Activated CD4-positive, CD25-positive, alpha-beta regulatory T cell (primary cell): Measurements from ENCODE around the gene UVSSA.
"Not testable (repeated sequence)": the region's sequence is repeated elsewhere in the genome, so short reads cannot be mapped to it uniquely, and the experiment has no call there.

Experiments used
- DNase-seq, 4 experiments: peaks; one replicate each; lab custom pipeline; 2025; lab: John Stamatoyannopoulos, UW

Gene UVSSA

DNA sequence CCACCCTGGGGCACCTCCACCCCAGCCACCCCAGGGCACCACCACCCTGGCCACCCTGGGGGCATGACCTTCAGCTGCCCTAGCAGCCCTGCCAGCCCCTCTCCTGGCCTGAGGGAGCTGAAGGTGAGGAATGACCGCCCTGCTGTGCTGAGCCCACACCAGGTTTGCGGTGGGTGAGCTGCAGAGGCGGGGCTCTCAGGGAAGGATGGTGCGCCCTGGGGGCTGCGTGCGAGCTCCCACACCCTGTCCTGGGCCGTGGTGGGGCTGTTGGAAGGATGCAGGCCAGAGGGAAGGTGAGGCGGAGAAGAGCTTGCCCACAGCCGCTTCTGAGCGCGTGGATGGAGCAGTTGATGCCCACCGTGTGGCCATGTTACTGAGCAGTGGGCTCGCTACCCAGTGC, 17.7 kb downstream of the UVSSA start:
- DNase-seq = no peak

GRCh38 chr4:1365271-1366178, 18.5 kb downstream of the UVSSA start:
- DNase-seq = no peak

DNA sequence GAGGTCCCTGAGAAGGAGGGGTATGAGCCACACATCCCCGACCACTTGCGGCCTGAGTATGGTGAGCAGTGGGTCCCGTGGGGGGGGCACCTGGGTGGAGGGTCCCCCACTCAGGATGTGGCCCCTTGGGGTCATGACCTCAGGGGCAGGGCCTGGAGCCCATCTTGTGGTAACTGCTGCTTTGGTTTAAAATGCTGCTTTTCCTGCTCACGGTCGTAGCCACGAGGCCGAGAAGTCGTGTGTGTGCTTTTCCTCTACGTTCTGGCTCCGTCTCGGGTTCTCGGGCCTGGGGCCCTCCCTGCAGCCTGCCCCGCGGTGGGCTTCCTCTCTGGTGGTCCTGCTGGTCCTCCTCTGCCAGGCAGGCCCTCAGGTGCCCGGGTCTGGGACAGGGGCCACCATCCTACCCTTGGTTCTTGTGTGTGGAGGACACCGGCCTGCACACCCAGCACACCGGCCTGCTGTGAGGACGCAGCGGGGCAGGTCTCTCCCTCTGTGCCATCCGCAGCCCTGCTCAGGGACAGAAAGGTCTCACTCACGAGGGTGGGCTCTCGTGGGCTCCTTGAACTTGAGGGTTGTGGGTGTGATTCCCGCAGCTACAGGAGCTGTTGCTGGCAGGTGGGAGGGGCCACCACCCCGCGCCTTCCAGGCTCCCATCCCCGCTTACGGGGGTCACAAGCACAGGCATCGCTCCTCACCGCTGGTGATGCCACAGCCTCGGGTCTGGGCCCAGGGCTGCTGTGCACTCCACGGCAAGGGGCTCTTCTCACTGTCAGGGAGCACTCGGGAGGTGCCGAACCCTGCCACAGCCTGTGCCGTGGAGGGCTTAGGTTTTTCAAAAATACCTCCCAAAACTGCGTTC, 19.6 kb downstream of the UVSSA start:
- DNase-seq = no peak

- no peak for DNase-seq
Measured at GRCh38 chr4:1367230-1367935, 20.4 kb downstream of the UVSSA start.

DNA sequence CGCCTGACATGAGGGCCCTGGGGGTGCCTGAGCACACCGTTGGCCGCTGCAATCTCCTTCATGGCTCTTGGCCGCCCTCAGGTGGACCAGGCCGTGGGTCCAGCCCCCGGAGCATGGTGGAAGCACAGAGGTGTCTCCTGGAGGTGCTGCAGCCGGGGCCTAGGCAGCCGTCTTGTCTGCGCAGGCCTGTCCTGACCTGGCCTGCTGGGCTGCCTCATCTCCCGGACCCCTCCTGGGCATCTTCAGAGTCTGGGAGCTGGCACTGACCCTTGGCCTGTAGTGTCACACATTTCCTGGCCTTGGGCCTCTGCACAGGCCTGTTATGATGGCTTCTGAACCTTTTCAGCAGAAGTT, 20.9 kb downstream of the UVSSA start:
- DNase-seq = no peak

GRCh38 chr4:1368421-1369090, 21.5 kb downstream of the UVSSA start:
- DNase-seq = no peak

GRCh38 chr4:1369091-1369450, 22.1 kb downstream of the UVSSA start:
- no peak for DNase-seq

DNA sequence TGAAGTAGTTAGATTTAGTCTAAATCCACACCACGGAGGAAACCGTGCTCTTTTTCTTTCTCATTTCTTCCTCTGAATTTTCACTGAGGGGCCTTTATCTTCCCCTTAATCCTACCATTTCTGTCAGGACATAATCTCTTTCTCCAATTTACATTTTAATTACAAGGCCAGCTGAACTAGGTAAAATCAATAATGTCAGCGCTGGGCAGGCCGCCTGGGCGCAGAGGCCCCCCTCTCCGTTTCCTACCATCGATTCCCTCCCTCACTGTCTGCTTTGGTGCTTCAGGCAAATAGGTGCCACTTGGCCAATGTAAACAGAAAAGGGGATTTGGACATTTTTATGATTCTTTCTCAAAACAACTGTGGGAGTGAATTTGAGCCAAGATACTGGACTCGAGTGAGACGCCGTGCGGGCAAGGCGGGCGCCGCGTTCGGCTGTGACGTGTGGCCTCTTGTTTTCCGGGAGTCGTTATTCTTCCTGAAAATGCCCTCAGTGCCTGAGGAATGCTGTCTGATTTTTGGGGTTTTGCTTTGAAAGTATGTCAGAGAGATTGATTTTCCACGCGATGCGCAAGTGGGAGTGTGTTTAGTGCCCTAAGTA, 22.6 kb downstream of the UVSSA start:
- DNase-seq = no peak

- DNase-seq = no peak
Measured at GRCh38 chr4:1370321-1371124, 23.5 kb downstream of the UVSSA start.

DNA sequence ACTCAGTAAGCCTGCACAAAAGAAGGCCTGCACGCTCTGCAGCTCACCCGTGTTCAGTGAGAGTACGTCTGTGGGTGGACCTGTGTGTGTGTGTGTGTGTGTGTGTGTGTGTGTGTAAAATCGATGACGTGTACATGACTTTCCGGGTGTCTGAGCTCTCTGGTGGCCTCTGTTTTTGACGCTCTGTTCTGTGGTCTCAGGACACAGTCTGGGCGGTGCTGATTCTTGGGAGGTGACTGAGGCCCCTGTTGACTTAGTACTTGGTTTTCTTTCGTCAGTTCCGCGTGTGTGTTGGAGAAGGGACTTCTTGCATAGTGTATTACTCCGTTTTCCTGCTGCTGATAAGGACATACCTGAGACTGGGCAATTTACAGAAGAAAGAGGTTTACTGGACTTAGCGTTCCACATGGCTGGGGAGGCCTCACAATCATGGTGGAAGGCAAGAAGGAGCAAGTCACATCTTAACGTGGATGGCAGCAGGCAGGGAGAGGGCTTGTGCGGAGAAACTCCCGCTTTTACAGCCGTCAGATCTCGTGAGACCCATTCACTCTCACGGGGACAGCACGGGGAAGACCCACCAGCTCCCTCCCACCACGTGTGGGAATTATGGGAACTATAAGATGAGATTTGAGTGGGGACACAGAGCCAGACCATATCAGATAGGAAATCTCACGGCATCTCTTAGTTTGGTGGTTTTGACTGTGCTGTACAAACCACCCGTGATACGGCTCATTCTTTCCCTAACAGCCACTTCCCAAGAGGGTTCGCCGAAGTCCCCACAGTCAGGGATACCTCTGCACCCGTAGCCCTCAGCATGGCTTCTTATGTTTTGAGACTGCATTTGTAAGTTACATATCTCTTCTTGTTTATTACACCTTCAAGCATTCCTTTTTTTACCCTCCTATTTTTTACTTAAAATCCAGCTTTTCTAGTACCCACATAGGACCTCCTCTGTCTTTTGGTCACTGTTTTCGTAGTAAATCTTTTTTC, 24.5 kb downstream of the UVSSA start:
- no peak for DNase-seq

- DNase-seq = not testable (repeated sequence)
Measured at GRCh38 chr4:1372576-1372975, 25.6 kb downstream of the UVSSA start.

DNA sequence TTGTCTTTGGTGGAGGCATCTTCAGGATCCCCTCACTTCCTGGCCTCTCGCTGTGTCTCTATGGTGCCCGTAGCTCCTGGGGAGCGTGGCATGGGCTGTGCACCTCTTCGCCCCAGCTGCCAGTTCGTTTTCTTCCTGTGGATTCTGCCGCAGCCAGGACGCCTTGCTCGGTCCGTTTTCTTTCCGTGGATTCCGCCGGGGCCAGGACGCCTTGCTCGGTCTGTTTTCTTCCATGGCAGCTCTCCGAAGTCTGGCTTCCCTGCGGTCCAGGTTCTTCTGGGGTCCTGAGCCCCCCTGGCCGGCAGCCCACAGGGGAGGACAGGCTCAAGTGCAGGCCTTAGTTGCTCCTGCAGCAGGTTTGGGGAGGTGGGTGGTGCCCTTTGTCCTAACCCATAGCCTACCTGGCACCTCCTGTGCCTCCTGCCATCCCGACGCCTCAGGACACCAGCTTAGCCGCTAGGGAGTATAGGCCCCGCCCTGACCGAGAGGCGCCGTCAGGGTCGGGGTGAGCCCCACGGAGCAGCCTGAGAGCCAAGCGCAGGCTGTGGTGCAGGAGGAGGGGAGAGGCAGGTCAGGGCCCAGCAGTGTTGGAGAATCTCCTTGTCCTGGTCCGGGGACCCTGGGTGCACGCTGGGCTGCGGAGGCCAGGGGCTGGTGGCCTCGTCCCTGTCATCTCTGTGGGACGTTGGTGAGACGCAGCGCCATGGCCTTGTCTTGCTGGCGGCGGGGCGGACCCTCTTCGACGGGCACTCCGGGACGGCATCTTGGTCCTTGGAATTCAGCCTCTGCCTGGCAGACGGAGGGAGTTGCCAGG, 27.1 kb downstream of the UVSSA start:
- no peak for DNase-seq

DNA sequence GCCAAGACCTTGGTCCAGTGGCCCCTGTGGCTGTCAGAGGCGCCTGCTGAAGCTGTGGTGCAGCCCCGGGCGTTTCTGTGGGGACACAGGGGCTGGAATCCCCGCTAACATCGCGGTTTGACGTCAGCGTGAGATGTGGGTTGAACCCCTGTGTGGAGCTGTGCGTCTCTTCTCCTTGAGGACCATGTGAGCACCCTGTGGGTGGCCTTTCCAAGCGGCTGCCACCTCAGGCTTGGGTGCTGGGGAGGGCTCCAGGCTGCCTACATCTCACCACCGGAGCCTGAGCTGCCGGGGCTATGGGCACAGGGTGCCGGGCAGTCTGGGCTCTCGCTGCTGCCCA, 27.7 kb downstream of the UVSSA start:
- no peak for DNase-seq

GRCh38 chr4:1375051-1375721, 28.2 kb downstream of the UVSSA start:
- no peak for DNase-seq

DNA sequence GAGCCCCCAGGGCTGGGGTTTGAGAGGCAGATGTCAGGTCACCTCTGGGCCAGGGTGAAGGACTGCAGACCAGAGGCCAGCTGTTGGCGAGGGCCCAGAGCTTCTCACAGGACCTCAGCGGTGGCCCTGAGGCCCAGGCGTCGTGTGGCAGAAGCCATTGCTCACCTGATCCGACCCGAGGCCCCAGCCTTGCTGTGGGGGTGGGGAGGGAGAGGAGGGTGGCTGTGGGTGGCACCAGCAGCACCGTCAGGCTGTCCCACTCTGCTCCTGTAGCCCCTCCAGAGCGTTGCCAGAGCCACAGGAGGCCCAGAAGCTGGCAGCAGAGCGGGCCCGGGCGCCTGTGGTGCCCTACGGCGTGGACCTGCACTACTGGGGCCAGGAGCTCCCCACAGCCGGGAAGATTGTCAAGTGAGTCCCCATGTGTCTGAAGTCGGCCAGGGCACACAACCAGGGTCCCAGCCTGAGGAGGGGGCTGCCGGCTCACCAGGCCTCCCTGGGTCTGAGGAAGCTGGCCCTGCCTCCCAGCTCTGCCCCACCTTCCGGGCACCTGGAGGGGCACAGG, 28.8 kb downstream of the UVSSA start:
- DNase-seq = no peak

- no peak for DNase-seq
Measured at GRCh38 chr4:1376391-1376840, 29.4 kb downstream of the UVSSA start.

DNA sequence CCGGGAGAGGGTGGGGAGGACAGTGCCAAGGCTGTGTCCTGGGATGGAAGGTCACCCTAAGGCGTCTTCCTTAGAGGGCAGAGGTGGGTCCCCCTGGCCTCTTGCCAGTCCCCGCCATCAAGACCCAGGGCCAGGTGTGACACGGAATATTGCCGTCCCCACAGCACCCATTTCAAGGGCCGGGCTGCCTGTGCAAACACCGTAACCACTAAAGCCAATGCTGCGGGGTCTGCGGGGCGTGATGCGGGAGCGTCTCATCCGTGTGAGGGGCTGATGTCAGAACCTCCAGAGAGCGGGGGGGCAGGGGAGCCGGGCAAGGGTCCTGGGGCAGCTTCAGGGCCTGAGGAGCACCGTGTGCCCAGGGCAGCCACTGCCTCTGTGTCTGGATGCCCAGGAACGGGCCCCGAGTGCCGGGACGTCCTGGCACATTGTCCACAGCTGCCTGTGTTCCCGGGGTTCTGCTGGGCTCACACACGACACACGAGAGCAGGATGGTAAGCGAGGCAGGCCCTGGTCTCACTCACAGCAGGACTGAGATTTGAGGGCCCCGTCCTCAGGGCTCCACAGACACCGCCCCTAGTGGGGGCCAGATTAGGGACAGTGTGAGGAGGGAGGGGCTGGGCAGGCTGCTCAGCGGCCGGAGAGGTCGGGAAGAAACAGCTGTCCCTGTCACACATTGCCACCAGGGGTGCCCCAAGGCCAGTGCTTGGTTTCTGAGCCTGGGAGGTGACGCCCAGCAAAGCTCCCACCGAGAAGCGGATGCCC, 30.0 kb downstream of the UVSSA start:
- no peak for DNase-seq
